HG03159 (cell line): ENCODE results near the gene SEMA3E.
"Not testable (repeated sequence)": the region's sequence is repeated elsewhere in the genome, so short reads cannot be mapped to it uniquely, and the experiment has no call there.

Experiments used
- ATAC-seq: cut with Tn5 transposase; IDR thresholded peaks from one replicate; pipeline ENCODE4 v1.9.1; 2021; ENCODE audit warnings: mild to moderate bottlenecking, moderate library complexity; ENCODE audit not compliant: unreplicated experiment

Gene SEMA3E

GRCh38 chr7:83562960-83563359, 86.0 kb downstream of the SEMA3E start:
- ATAC-seq, result no peak

GRCh38 chr7:83562289-83562688, 86.7 kb downstream of the SEMA3E start:
- no peak for ATAC-seq

GRCh38 chr7:83559887-83560286, 89.1 kb downstream of the SEMA3E start:
- no peak for ATAC-seq

- not testable (repeated sequence) for ATAC-seq
Measured at GRCh38 chr7:83552556-83552955, 96.4 kb downstream of the SEMA3E start.

GRCh38 chr7:83550100-83550499, 98.8 kb downstream of the SEMA3E start:
- ATAC-seq, result no peak

GRCh38 chr7:83548250-83548649, 100.7 kb downstream of the SEMA3E start:
- no peak for ATAC-seq

GRCh38 chr7:83547526-83547925, 101.4 kb downstream of the SEMA3E start:
- peak; percentile 90 for ATAC-seq

- no peak for ATAC-seq
Measured at GRCh38 chr7:83546586-83546985, 102.4 kb downstream of the SEMA3E start.

- no peak for ATAC-seq
Measured at GRCh38 chr7:83541187-83541960, 107.6 kb downstream of the SEMA3E start.

- ATAC-seq, result no peak
Measured at GRCh38 chr7:83534488-83534887, 114.5 kb downstream of the SEMA3E start.

GRCh38 chr7:83532219-83532618, 116.7 kb downstream of the SEMA3E start:
- no peak for ATAC-seq

- no peak for ATAC-seq
Measured at GRCh38 chr7:83531766-83532165, 117.2 kb downstream of the SEMA3E start.

GRCh38 chr7:83528925-83529423, 120.0 kb downstream of the SEMA3E start:
- ATAC-seq, result no peak

GRCh38 chr7:83524277-83525075, 124.5 kb downstream of the SEMA3E start:
- no peak for ATAC-seq

- no peak for ATAC-seq
Measured at GRCh38 chr7:83520726-83521125, 128.2 kb downstream of the SEMA3E start.

GRCh38 chr7:83519240-83519639, 129.7 kb downstream of the SEMA3E start:
- no peak for ATAC-seq

GRCh38 chr7:83517035-83517700, 131.8 kb downstream of the SEMA3E start:
- ATAC-seq, result no peak

- ATAC-seq, result no peak
Measured at GRCh38 chr7:83514977-83515376, 134.0 kb downstream of the SEMA3E start.

GRCh38 chr7:83509255-83510021, 139.5 kb downstream of the SEMA3E start:
- ATAC-seq, result no peak

- ATAC-seq, result no peak
Measured at GRCh38 chr7:83504330-83504729, 144.6 kb downstream of the SEMA3E start.

GRCh38 chr7:83502636-83503035, 146.3 kb downstream of the SEMA3E start:
- no peak for ATAC-seq
